ENCODE measurements around the gene NTNG2.
"Not testable (repeated sequence)": the region's sequence is repeated elsewhere in the genome, so short reads cannot be mapped to it uniquely, and the experiment has no call there.

GRCh38 chr9:132269704-132270516 lies 108.1 kb downstream of the NTNG2 start:
- not testable (repeated sequence) for TF ChIP-seq POLR2A, POLR2AphosphoS5 (IDR thresholded peaks at IDR 0.05)
- TF ChIP-seq, protein P1, sequence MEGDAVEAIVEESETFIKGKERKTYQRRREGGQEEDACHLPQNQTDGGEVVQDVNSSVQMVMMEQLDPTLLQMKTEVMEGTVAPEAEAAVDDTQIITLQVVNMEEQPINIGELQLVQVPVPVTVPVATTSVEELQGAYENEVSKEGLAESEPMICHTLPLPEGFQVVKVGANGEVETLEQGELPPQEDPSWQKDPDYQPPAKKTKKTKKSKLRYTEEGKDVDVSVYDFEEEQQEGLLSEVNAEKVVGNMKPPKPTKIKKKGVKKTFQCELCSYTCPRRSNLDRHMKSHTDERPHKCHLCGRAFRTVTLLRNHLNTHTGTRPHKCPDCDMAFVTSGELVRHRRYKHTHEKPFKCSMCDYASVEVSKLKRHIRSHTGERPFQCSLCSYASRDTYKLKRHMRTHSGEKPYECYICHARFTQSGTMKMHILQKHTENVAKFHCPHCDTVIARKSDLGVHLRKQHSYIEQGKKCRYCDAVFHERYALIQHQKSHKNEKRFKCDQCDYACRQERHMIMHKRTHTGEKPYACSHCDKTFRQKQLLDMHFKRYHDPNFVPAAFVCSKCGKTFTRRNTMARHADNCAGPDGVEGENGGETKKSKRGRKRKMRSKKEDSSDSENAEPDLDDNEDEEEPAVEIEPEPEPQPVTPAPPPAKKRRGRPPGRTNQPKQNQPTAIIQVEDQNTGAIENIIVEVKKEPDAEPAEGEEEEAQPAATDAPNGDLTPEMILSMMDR (IDR thresholded peaks at IDR 0.05) = not testable (repeated sequence)
